HG02870 (cell line): Measurements from ENCODE around the gene EDAR.

Experiments
- ATAC-seq: cut with Tn5 transposase; IDR thresholded peaks from one replicate; pipeline ENCODE4 v1.9.1; 2021; ENCODE audit warnings: mild to moderate bottlenecking, moderate library complexity; ENCODE audit not compliant: unreplicated experiment

The EDAR gene

DNA sequence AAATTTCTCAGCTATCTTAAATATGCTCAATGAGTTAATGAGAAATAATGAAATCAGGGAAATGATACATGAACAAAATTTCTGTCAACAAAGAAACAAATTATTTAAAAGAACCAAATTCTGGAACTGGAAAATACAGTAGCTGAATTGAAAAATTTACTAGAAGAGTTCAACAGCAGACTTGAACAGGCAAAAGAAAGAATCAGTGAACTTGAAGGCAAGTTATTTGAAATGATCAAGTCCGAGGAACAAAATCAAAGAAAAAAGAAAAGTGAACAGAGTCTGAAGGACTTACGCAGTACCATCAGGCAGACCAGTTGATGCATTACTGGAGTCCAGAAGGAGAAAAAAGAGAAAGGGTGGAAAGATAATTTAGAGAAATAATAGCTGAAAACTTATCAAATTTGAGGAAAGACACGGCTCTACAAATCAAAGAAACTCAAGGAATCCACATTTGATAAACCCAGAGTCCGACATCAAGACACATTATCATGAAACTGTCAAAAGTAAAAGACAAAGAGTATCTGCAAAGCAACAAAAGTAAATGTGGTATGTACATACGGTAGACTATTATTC lies 118.9 kb downstream of the EDAR start:
- ATAC-seq: no peak

GRCh38 chr2:108869542-108869941 lies 119.5 kb downstream of the EDAR start:
- no peak for ATAC-seq

GRCh38 chr2:108868911-108869310 lies 120.1 kb downstream of the EDAR start:
- no peak for ATAC-seq

DNA sequence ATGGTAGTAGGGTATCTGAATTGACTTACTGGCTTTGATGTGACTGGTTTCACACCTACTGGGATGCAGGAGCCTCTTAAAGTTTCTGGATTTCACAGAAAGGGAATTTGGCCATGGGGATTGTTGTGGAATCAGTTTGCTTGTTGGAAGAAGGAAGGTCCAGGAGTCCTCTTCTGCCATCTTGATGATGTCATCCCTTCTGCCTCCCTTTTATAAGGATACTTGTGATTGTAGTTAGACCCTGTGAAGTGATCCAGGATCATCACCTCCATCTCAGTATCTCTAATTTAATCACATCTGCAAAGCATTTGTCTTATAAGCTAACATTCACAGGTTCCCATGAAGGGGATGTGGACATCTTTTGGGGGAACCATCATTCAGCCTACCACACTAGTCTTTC lies 123.0 kb downstream of the EDAR start:
- no peak for ATAC-seq

- no peak for ATAC-seq
Measured at GRCh38 chr2:108858894-108859293, 130.1 kb downstream of the EDAR start.

- no peak for ATAC-seq
Measured at GRCh38 chr2:108855194-108855593, 133.8 kb downstream of the EDAR start.

DNA sequence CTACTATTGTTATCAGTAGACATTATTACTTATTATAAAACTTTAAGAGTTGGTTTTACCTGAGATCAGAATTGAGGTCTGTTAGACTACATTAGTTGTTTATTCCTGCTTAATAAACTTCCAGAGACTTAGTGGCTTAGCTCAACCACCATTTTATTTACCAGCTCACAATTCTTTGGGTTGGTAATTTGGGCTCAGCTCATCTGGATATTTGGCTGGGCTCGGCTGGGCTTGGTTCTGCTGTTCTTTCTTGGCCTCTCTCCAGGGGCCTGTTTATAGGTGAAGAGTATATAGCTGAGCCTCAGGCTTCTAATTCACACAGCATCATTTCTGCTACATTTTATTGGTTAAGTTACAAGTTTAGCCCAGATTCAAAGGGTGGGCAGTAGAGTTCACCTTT lies 134.5 kb downstream of the EDAR start:
- no peak for ATAC-seq

GRCh38 chr2:108853421-108853820 lies 135.6 kb downstream of the EDAR start:
- no peak for ATAC-seq

GRCh38 chr2:108852375-108852774 lies 136.6 kb downstream of the EDAR start:
- no peak for ATAC-seq

DNA sequence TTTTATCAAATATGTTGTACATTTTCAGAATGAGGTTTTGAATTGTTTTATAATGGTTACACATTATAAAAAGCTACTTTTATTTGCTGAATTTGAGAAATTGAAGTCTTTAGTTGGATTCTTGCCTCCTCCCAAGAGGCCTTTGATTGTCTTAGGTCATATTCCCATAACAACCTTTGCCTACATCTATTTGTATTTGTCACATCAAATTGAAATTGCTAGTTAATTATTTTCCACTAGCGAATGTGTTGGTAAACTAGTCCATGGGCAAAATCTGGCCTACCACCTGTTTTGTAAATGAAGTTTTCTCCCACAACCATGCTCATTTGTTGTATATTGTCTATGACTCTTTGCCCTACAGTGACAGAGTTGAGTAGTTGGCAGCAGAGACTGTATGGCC lies 142.0 kb downstream of the EDAR start:
- no peak for ATAC-seq

- no peak for ATAC-seq
Measured at GRCh38 chr2:108845923-108846322, 143.1 kb downstream of the EDAR start.
